ENCODE data around the gene SPINK4. TPM values are rescaled to one million over a fixed set of nuclear protein-coding genes. Genes with fewer than 3 reads are reported as not detected.

Gene SPINK4
- total and polyA plus RNA-seq, 8 donors = 1.4 to 9.2 (median 1.5) TPM; not detected in 5

DNA sequence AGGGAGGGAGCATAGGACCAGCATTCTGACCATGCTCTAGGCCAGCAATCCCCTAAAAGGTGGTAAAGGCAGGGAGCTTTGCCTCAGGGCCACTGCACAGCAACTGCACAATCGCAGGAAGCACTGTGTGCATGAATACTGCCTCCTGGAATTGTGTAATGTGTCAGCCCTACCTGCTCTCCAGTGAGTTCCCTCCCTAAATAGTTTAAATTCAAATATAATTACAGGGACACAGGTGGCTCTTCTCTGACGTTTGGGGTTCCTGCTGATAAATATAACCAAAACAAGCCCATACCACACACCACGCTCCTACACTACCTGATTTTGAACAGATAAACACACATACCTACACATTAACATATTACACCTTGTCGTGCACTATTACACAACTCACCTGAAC, 15.5 kb downstream of the SPINK4 start:
- WGBS, 2 donors = 88% methylated on average over 4 of the region's 4 CpGs
- FAIRE-seq (no peak), ATAC-seq (no peak), DNase-seq (no peak)
- intact Hi-C loops (cut with DNase I) = loop anchor here in 1 of 3 donors (10.0 kb wide), 1 partner anchor 49 kb away; no protein-coding TSS in a partner anchor
- no peak overlapping the region for H3K4me3 ChIP-seq
- no peaks in the 10 kb centered on the region for H3K4me1 ChIP-seq
- peaks cover 4 to 58% (median 32%) of the 10 kb centered on the region in 3 donors for H3K36me3 ChIP-seq
- no peak for TF ChIP-seq CTCF (IDR thresholded peaks at IDR 0.05)
- H3K27ac ChIP-seq = no peak overlapping the region
- H3K27me3 ChIP-seq = no peaks in the 10 kb centered on the region
- no peaks in the 10 kb centered on the region for H3K9me3 ChIP-seq

GRCh38 chr9:33256236-33256635, 16.3 kb downstream of the SPINK4 start:
- no peak for FAIRE-seq
- Histone ChIP-seq H3K4me1 (no peaks in the 10 kb centered on the region), H3K4me3 (no peak overlapping the region), H3K27ac (no peak overlapping the region), H3K36me3 (peaks cover 4 to 66% (median 32%) of the 10 kb centered on the region in 3 donors), H3K27me3 (no peaks in the 10 kb centered on the region), H3K9me3 (no peaks in the 10 kb centered on the region)
- TF ChIP-seq CTCF (IDR thresholded peaks at IDR 0.05) = no peak
- WGBS, 2 donors = 90 to 95% methylated on average over 2 of the region's 2 CpGs
- DNase-seq = no peak
- intact Hi-C loops (cut with DNase I) = loop anchor here in 1 of 3 donors (10.0 kb wide), 1 partner anchor 49 kb away; no protein-coding TSS in a partner anchor
- ATAC-seq = no peak

DNA sequence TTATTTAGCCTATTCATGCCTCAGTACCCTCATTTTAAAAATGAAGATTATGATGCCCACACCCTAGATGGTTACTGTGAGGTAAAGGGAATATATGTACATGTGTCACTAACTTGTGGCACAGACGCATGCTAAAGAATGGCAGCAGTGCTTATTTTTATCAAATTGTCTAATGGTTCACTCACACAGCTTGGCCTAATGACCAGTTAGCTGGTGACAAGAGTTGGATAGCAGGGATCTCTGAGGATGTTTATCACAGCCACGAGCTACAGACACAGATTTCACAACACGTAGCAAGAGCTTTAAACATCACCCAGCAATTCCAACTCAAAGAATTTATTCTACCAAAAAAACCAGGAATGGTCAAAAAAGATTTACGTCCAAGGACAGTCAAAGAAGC, 17.3 kb downstream of the SPINK4 start:
- ATAC-seq (no peak), DNase-seq (no peak), FAIRE-seq (no peak)
- no peaks in the 10 kb centered on the region for H3K4me1 ChIP-seq
- H3K27me3 ChIP-seq = no peaks in the 10 kb centered on the region
- no peaks in the 10 kb centered on the region for H3K9me3 ChIP-seq
- H3K4me3 ChIP-seq = no peak overlapping the region
- WGBS, 2 donors = 91 to 94% methylated on average over 4 of the region's 4 CpGs
- no peak for TF ChIP-seq CTCF (IDR thresholded peaks at IDR 0.05)
- peaks cover 9 to 76% (median 32%) of the 10 kb centered on the region in 3 donors for H3K36me3 ChIP-seq
- H3K27ac ChIP-seq = no peak overlapping the region
- intact Hi-C loops (cut with DNase I) = loop anchor here in 1 of 3 donors (10.0 kb wide), 1 partner anchor 48 kb away; no protein-coding TSS in a partner anchor

DNA sequence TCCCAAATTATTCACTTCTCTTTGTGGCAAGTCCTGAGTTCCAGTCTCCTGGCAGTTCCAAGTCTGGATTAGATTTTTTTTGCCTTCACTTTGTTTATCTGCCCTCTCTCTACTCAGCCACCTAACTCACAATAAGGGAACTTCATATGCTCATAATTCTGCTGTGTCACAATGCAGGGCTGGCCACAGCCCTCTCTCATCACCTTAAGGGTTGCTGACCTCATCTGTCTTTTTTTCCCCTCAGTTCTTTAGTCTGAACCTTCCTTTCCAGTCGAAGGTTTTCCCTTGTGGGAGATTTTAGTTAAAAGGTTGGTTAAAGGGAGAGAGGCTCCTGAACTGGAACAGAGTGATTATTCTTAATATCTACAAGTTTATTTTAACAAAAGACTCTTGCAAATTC, 20.4 kb downstream of the SPINK4 start:
- intact Hi-C loops (cut with DNase I) = no loop called here
- H3K9me3 ChIP-seq = no peaks in the 10 kb centered on the region
- no peak for ATAC-seq
- H3K27ac ChIP-seq = no peak overlapping the region
- FAIRE-seq = no peak
- H3K4me3 ChIP-seq = no peak overlapping the region
- 70 to 95% methylated on average over 1 of the region's 1 CpG for WGBS, 2 donors
- no peak for TF ChIP-seq CTCF (IDR thresholded peaks at IDR 0.05)
- H3K4me1 ChIP-seq = peaks cover 0 to 6% (median under 1%) of the 10 kb centered on the region in 3 donors
- DNase-seq = no peak
- H3K27me3 ChIP-seq = no peaks in the 10 kb centered on the region
- H3K36me3 ChIP-seq = peaks cover 9 to 54% (median 24%) of the 10 kb centered on the region in 3 donors

Data from pancreas (tissue), 10 donors.